Inferior parietal cortex (tissue), 1 donor: ENCODE data around the gene AHI1.
"Not testable (repeated sequence)": the region's sequence is repeated elsewhere in the genome, so short reads cannot be mapped to it uniquely, and the experiment has no call there.

Source experiments
- DNase-seq: peaks from one replicate; pipeline ENCODE4 v3.0.0-alpha.2; 2016; ENCODE audit errors: extremely low spot score

AHI1 gene

GRCh38 chr6:135261872-135262725, 235.4 kb downstream of the AHI1 start:
- no peak for DNase-seq

DNA sequence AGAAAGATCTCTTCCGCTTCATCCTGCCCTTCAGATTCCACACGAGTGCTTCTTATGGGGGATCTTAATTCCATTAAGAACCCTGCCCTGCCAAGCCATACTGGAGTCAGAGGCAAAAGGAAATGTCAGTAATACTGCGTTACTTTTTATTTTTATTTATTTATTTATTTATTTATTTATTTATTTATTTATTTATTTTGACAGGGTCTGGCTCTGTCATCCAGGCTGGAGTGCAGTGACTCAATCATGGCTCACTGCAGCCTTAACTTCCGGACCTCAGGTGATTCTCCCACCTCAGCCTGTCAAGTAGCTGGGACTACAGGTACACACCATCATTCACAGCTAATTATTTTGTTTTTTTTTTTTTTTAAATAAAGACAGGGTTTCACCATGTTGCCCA, 236.9 kb downstream of the AHI1 start:
- no peak for DNase-seq

- no peak for DNase-seq
These were observed 238.6 kb downstream of the AHI1 start for GRCh38 chr6:135258970-135259369.

- DNase-seq = no peak
These were observed 239.7 kb downstream of the AHI1 start for GRCh38 chr6:135257631-135258405.

DNA sequence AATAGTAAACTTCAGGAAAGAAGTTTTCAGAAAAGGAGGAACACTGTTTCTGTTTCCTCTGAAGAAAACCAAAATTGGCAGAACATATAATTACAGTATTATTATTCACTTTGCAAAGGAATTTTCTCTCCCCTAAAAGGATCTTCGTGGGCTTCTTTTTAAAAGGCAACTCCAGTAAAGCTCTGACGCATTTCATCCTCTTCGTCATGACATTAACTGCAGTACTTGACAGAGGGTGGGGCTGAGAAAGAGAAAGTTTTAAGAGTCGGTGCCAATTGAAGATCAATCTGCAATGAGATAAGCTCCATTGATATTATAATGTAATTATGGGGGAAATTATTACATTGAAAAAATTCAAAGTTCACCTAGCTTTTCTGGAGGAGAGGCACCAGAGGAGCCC, 240.7 kb downstream of the AHI1 start:
- DNase-seq = no peak

- no peak for DNase-seq
These were observed 243.1 kb downstream of the AHI1 start for GRCh38 chr6:135254471-135254870.

- no peak for DNase-seq
These were observed 245.8 kb downstream of the AHI1 start for GRCh38 chr6:135251498-135252441.

GRCh38 chr6:135250751-135251497, 246.6 kb downstream of the AHI1 start:
- no peak for DNase-seq

GRCh38 chr6:135250234-135250633, 247.3 kb downstream of the AHI1 start:
- DNase-seq = no peak

DNA sequence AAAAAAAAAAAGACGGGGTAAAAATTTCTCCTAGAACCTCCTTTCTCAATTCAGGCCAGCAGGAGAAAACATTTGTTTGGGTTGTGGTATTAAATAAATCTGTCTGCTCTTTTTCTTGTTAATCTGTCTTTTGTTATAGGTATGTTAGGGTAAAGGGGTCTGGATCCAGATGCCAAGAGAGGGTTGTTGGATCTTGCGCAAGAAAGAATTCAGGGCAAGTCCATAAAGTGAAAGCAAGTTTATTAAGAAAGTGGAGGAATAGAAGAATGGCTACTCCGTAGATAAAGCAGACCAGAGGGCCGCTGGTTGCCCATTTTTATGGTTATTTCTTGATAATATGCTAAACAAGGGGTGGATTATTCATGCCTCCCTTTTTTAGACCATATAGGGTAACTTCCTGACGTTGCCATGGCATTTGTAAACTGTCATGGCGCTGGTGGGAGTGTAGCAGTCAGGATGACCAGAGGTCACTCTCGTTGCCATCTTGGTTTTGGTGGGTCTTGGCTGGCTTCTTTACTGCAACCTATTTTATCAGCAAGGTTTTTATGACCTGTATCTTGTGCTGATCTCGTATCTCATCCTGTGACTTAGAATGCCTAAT, 251.0 kb downstream of the AHI1 start:
- not testable (repeated sequence) for DNase-seq

GRCh38 chr6:135244805-135245204, 252.7 kb downstream of the AHI1 start:
- DNase-seq = no peak

DNA sequence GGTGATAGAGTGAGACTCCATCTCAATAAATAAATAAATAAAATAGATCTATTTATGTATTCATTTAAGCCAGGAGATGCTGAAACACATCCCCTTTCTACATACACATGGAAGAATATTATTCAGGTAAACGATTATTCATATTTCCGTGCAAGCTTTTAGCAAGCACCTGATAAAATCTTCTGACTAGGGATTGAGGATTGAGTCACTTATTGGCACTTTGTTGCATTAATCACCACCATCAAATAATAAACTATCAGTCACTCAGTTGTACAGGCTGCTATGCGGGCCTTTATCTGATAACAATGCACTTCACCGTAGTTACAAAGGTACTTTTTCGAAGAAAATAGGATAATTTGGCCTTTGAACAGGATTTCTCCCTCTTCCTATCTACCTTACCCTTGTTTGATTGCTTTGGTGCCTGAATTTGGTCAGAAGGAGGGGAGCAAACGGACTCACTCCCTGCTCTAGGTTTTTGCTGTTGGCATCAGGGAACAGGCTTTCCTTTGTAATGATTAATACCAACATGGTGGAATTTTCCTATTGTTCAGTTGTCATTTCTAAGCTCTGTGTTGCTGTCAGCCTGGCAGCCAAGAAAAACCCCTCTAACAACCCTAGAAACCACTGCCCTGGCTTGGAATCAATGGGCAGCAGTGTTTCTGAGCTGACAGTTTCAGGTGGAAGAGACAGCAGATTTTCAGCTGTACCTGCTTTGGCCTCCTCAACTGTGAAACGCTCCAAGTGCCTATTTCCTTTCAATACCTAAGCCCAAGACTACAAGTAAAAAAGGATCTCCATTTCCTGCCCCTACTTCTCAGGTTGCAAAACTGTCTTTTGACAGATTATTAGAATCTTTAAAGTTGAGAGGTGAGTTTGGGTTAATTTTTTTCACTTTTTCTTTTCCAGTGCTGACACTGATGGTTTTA, 253.4 kb downstream of the AHI1 start:
- DNase-seq = no peak

GRCh38 chr6:135240711-135241110, 256.8 kb downstream of the AHI1 start:
- DNase-seq = no peak

GRCh38 chr6:135236732-135237131, 260.8 kb downstream of the AHI1 start:
- no peak for DNase-seq

- no peak for DNase-seq
These were observed 261.2 kb downstream of the AHI1 start for GRCh38 chr6:135236319-135236718.

- DNase-seq = no peak
These were observed 261.8 kb downstream of the AHI1 start for GRCh38 chr6:135235716-135236115.

- DNase-seq = no peak
These were observed 263.1 kb downstream of the AHI1 start for GRCh38 chr6:135234492-135234780.

DNA sequence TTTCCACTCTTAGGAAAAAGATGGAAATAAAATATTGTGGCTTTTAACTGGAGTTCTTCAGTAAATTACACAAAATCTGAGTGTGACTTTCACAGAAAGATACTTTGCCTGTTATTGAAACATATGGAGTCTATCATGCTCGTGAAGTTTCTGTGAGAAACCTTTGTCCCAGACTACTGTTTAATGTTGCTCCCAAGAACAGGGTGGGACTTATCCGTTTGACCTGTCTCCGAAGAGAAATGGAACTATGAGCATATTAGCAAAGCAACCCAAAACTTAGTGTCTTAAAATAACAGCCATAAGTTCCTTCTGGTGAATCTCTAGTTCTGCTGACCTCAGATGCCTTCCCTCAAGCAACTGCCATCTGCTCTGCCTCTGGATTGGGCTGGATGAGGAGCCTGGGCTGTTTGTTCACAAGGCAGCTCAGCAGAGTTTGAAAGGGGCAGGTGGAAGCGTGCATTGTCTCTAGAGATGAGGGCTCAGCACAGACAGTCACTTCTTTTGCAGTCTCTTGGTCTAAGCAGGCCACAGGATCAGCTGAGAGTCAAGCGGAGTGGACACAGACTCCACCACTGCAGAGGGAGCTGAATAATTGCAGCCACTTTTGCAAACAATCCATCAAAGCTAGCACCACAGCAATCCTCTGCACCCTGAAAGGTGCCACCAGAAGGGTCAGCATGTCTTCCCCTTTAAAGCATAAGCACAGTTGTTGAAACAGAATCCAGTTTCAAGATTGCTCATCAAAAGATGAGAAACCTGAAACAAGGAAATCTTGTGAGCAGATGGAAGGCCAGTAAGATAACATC, 263.7 kb downstream of the AHI1 start:
- no peak for DNase-seq
